DMS53 treated with DMSO at 0.1 percent for 48 hours (cell line): ENCODE data around the gene OR9K2.
"Not testable (repeated sequence)": the region's sequence is repeated elsewhere in the genome, so short reads cannot be mapped to it uniquely, and the experiment has no call there.

ENCODE experiments used
- DNase-seq: peaks from one replicate; lab custom pipeline; 2025; ENCODE audit not compliant: unreplicated experiment; lab: John Stamatoyannopoulos, UW

The OR9K2 gene

GRCh38 chr12:55126106-55126505, at the start of gene OR9K2:
Gene OR9K2, plus strand, starts transcription at chr12:55126406. Its CDS starts 3,429 bp downstream, at chr12:55129835.
- DNase-seq = no peak

GRCh38 chr12:55092579-55092978, 33.6 kb upstream of the OR9K2 start:
- no peak for DNase-seq

- DNase-seq = no peak
Measured at GRCh38 chr12:55112378-55112875, 13.8 kb upstream of the OR9K2 start.

- no peak for DNase-seq
Measured at GRCh38 chr12:55116152-55116551, 10.1 kb upstream of the OR9K2 start.

GRCh38 chr12:55132816-55133215, 6.6 kb downstream of the OR9K2 start:
- no peak for DNase-seq

- peak; percentile 75 for DNase-seq
Measured at GRCh38 chr12:55142669-55143565, 16.7 kb downstream of the OR9K2 start.

GRCh38 chr12:55143566-55143870, 17.3 kb downstream of the OR9K2 start:
- DNase-seq = no peak

GRCh38 chr12:55167010-55167640, 40.9 kb downstream of the OR9K2 start:
- peak; percentile 15 for DNase-seq

GRCh38 chr12:55171445-55171844, 45.2 kb downstream of the OR9K2 start:
- DNase-seq = no peak

GRCh38 chr12:55171846-55172245, 45.6 kb downstream of the OR9K2 start:
- not testable (repeated sequence) for DNase-seq

GRCh38 chr12:55172686-55173085, 46.5 kb downstream of the OR9K2 start:
- DNase-seq = no peak

- DNase-seq = no peak
Measured at GRCh38 chr12:55173456-55173855, 47.2 kb downstream of the OR9K2 start.
